Activated T-helper 17 cell treated with anti-CD3 and anti-CD28 coated beads, Interleukin-2, amount 50 U/mL, for 72 hours (primary cell): ENCODE measurements around the gene LRP1. TPM values are rescaled to one million over a fixed set of nuclear protein-coding genes. Genes with fewer than 3 reads are reported as not detected.
A peak's percentile ranks its signal among the peaks of the same experiment; 100 is the strongest.

Experiments used
- ATAC-seq: fragments of 150-1000 bp; cut with Tn5 transposase; replicated peaks from 2 replicates; pipeline ENCODE4 v1.10.0; 2021; ENCODE audit warnings: mild to moderate bottlenecking, moderate library complexity
- H3K27ac Mint-ChIP-seq: one replicate; pipeline ENCODE4 v1.8.0; 2022; ENCODE audit warnings: mixed read lengths
- H3K27me3 Mint-ChIP-seq: one replicate; pipeline ENCODE4 v1.8.0; 2022; ENCODE audit warnings: mixed read lengths
- H3K36me3 Mint-ChIP-seq: one replicate; pipeline ENCODE4 v1.8.0; 2022; ENCODE audit warnings: low read depth, mild to moderate bottlenecking, mixed read lengths
- H3K4me1 Mint-ChIP-seq: one replicate; pipeline ENCODE4 v1.8.0; 2022; ENCODE audit warnings: mixed read lengths
- H3K4me3 Mint-ChIP-seq: one replicate; pipeline ENCODE4 v1.8.0; 2022; ENCODE audit warnings: mild to moderate bottlenecking, mixed read lengths
- H3K9me3 Mint-ChIP-seq: one replicate; pipeline ENCODE4 v1.8.0; 2022; ENCODE audit warnings: mixed read lengths
- total RNA-seq, 2 donors: library from RNA; stranded (reverse); gene quantifications; one replicate each; pipeline ENCODE4 v1.2.3, GENCODE V29; 2022

The LRP1 gene
- 10 to 100 TPM in 1 of 2 donors, 1 to 10 TPM in 1; 2.4 to 20.2 TPM for total RNA-seq

DNA sequence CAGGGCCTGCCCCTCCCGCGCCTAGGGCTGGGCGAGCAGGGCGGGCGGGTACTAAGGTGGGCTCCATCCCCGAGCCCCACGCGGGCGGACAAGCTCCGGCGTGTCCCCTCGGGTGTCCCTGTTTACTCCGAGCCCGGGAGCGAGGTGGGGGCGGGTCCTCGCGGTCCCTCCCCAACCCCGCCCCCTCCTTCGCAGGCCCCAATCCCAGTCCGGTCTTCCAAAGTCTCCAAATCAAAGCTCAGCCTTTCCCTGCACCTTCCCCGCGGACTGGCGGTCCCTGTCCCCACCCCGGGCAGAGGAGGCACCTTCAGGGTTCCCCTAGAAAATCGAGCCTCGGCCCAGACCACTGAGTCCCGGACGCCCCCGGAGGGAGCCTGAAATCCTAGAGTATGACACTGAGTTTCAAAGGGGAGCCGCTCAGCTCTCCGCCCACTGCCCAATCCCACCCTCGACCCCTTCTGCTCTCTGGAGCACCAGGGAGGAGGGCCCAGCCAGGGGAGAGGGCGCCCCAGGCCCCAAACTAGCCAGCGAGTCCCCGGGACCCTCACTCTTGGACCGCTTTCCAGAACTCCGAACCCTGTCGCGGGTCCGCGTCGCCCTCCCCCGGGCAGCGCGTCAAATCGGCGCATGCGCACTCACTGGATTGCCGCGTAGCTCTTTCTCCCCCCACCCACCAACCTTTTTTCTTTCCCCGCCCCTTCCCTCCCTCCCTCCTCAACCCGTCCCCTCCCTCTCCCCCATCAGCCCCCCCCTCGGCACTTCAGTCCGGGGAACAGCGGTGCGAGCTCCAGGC, at the start of gene LRP1:
Gene LRP1 (plus strand): TSS at position 758 of the 793 bp plus-strand sequence. CDS start 482 bp downstream, outside the sequence.
- no peaks in the 10 kb centered on the region for H3K27me3 Mint-ChIP-seq
- ATAC-seq, result peak; percentile 82

DNA sequence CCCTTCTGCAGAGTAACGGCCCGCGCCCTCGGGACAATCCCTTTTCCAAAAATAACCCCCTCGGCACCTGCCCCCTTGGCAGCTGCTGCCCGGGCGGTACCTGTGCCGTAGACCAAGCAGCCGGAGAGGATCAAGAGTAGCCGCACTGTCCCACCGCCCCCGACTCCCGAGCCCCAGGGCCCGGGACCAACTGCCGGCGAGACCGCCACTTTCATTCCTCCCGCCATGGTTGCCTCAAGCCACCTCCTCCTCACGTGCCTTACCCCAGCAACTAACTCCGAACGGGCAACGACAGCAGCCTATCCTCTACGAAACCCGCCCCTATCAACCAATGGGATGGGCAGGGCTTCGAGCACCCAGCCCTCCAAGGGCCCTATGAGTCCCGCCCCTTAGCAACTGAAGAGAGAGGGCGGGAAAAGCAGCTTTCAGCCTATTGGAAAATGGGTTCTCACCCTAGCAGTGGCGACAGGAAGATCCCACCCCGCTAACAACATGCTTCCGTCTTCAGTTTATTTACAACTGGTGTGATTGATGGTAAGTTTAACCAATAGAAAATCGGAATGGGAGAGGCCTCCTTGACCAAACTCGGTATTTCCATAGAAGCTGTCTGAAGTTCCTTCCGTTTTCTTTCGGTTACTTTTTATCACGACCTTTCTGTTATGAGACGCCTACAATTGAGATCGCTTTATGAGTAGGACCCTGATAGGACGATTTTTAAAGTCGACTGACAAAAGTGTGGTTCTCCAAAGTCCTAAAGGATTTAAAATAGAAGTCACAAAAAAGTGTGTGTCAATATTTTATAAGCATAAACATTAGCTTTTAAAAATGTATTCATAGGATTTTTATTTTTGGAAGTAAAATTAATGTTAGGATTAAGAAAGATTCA, 49.5 kb upstream of the LRP1 start, which contains the start of gene NEMP1:
Gene NEMP1 (minus strand): TSS at position 273 of the 886 bp plus-strand sequence. CDS start 46 bp downstream, at position 227.
- Mint-ChIP-seq H3K9me3 (no peaks in the 10 kb centered on the region), H3K4me3 (peak within 1 kb of the TSS; percentile 99), H3K4me1 (no peaks in the 10 kb centered on the region), H3K27me3 (no peaks in the 10 kb centered on the region), H3K36me3 (peaks cover 47% of the 10 kb centered on the region), H3K27ac (peak within 1 kb of the TSS; percentile 93)
- ATAC-seq, result peak; percentile 98

More for the DNA sequence above, at the start of gene LRP1:
- H3K36me3 Mint-ChIP-seq, result no peaks in the 10 kb centered on the region
- peak within 1 kb of the TSS; percentile 74 for H3K27ac Mint-ChIP-seq
- peak within 1 kb of the TSS; percentile 81 for H3K4me3 Mint-ChIP-seq
- peaks cover 8% of the 10 kb centered on the region for H3K9me3 Mint-ChIP-seq
- peaks cover 6% of the 10 kb centered on the region for H3K4me1 Mint-ChIP-seq

DNA sequence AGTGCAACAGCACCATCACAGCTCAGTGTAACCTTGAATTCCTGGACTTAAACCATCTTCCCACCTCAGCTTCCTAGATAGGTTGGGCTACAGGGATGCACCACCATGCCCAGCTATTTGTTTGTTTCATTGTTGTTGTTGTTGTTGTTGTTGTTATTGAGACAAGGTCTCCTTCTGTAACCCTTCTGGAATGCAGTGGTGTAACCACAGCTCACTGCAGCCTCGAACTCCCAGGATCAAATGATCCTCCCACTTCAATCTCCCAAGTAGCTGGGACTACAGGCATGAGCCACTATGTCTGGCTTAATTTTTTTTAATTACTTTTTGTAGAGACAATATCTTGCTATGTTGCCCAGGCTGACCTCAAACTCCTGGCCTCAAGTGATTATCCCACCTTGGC, 48.5 kb upstream of the LRP1 start:
- Mint-ChIP-seq H3K4me3 (peak overlapping the region; percentile 99), H3K9me3 (no peaks in the 10 kb centered on the region), H3K36me3 (peaks cover 37% of the 10 kb centered on the region), H3K4me1 (no peaks in the 10 kb centered on the region), H3K27me3 (no peaks in the 10 kb centered on the region), H3K27ac (peak overlapping the region; percentile 93)
- no peak for ATAC-seq

DNA sequence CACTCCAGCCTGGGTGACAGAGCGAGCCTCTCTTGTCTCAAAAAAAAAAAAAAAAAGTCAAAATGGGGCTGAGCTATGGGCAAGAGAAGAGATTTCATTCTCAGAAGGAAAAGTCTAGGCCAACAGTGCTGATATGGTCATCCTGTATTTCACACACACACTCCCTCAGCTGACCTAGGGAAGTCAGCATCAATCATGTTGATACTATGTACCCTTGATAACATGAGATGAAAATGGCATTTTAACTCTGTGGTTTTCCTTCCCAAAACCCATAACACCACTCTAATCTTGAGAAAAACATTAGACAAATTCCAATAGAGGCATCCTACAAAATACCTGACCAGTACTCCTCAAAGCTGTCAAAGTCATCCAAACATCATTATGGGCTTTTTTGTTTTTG, 47.4 kb upstream of the LRP1 start:
- Mint-ChIP-seq H3K4me1 (peaks cover 6% of the 10 kb centered on the region), H3K27me3 (no peaks in the 10 kb centered on the region), H3K27ac (no peak overlapping the region), H3K9me3 (no peaks in the 10 kb centered on the region), H3K4me3 (no peak overlapping the region), H3K36me3 (peaks cover 31% of the 10 kb centered on the region)
- no peak for ATAC-seq

DNA sequence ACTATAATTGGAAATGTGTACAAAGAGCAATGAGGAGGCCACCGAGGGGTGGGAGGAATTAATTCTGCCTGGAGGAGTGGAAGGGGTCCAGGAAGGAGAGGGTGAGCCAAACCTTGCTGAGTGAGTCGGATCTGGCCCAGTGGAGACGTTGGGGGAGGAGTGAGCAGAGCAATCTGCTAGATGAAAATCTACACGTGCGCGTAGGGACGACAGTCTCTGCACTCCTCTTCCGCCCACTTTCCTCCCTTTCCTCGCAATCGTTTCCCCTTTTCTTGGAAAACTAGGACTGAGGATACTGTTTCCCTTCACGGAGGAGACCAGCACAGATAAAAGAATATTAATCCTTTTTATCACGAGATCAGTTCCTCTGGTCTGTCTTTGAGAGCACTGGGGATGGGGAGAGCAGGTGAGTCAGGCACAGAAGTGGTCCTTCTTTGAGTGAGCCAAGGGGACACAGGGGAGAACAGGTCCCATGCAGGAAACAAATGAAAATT, 42.2 kb upstream of the LRP1 start:
- Mint-ChIP-seq H3K4me1 (peaks cover 13% of the 10 kb centered on the region), H3K27ac (peak overlapping the region; percentile 87), H3K4me3 (peak overlapping the region; percentile 97), H3K27me3 (no peaks in the 10 kb centered on the region), H3K36me3 (peaks cover 41% of the 10 kb centered on the region), H3K9me3 (no peaks in the 10 kb centered on the region)
- no peak for ATAC-seq

DNA sequence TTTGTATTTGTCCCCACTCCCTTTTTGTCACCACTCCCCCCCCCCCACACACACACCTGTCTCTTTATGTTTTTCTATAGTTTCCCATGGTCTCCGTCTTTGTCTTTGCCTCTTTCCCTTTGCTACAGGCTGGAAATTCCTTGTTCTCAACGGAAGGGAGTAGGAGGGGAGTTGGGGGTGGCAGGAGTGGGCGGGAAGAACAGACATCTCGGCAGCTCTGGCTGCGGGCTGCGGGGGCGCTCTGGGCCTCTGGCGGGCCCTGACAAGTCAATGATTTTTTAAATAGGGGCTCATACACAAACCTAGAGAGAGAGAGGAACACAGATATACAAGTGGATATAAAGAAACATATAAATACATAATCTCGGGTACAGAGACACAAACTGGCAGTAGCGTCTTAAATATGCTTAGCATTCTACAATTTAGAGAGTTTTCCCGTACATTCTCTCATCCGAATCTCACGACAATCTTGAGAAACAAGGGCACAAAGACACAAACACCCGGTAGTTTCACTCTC, 41.7 kb upstream of the LRP1 start:
- Mint-ChIP-seq H3K27me3 (no peaks in the 10 kb centered on the region), H3K27ac (peak overlapping the region; percentile 87), H3K36me3 (peaks cover 46% of the 10 kb centered on the region), H3K4me3 (peak overlapping the region; percentile 97), H3K9me3 (no peaks in the 10 kb centered on the region), H3K4me1 (peaks cover 16% of the 10 kb centered on the region)
- ATAC-seq, result no peak

DNA sequence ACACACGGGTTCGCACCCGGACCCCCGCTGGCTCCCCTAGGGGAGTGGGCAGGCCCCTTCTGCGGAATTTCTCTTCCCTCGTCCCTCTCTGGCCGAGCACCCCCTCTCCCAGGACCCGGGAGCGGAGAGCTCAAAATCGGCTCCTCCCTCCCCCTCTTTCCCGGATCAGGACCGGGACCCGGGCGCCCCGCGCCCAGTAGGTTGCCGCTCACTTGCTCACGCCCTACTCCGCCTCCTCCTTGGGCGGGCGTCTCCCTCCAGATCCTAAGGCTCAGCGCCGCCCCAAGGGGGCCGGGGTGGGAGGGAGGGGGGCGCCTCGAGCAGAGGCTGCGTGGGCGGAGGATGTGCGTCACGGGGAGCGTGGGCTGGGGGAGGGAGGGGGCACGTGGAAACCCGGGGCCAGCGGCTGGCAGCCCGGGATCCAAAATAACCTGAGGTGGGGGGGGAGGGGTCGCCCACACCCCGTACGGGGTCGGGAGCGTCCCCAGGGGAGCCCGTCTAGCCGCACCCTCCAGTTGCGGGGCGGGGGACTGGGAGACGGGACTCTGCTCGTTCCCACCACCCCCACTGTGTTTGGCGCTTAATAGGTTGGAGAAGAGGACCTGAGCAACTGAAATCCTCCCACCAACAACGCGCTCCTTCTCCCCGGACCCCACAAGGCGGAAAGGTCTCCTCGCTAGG, 41.1 kb upstream of the LRP1 start:
- H3K27me3 Mint-ChIP-seq, result no peaks in the 10 kb centered on the region
- H3K9me3 Mint-ChIP-seq, result no peaks in the 10 kb centered on the region
- peak overlapping the region; percentile 87 for H3K27ac Mint-ChIP-seq
- peaks cover 52% of the 10 kb centered on the region for H3K36me3 Mint-ChIP-seq
- peaks cover 16% of the 10 kb centered on the region for H3K4me1 Mint-ChIP-seq
- peak; percentile 51 for ATAC-seq
- peak overlapping the region; percentile 97 for H3K4me3 Mint-ChIP-seq

DNA sequence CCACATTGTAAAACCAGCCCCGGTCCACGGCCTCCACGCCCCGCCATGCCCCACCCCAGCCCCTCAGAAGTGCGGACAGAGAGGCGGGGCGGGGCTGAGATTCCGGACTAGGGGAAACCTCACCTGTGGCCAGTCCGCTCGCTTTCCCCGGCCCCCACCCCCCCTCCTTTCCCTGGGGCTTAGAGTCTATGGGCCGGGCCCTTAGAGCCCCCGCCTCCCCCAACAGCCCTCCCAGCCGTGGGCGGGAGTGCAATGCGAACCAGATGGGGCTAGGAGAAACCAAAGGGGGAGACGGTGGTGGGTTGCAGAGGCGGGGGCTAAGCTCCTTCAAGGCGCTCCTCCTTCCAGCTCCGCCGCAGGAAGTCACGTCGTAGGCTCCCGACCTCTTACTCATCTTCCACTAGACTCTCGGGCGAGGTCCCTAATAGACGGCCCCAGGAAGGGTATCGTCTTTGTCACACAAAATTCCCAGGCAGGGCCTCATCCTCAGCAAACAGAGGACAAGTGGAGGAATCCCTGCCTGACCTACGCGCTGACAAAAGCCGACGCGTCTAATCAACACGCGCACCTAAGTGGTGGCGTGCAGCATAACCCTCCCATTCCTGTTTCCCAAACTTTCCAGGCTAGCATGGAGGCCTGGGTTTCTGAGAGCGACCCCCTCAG, 40.5 kb upstream of the LRP1 start:
- H3K4me3 Mint-ChIP-seq, result peak overlapping the region; percentile 97

DNA sequence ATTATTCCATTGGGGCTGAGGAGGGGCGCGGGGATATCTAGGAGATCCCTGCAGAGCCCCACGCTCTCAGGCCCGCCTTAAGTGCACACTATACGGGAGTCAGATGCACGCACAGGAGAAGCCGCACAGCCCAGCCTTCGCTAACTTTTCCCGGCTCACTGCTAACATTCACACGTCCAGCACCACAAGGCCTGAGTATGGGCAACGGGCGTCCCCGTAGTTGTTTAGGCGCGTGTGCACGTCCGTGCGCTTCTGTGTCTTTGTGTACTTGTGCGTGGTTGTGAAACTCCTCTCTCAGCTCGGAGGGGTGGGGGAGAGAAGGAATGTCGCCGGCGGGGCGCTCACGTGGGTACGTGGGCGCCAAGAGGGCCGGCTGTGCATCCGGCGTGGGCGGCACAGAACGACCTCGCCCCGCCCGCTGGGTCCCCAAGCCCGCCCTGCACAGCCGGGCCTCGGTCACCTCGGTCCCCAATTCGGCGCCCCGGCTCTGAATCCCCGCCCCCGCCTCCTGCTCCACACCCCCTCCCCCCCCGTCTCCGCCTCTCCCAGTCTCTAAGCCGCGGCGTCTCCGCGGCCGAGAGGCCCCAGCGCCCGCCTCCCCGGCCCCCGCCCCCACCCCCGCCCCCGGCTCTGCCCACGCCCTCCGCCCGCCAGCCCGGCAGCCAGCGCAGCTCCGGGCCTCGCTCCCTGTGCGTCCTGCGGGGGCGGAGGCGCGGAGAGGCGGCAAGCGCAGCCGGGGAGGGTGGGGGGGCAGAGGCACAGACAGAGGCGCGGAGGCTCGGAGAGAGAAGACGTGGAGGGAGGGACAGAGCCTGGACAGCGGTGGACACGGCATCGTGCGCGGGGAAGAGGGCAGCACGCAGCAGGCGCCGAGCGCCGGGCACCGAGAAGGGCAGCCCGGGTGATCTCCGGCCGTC, 39.7 kb upstream of the LRP1 start, which contains the start of gene NAB2:
Gene NAB2 (plus strand): TSS at position 761 of the 917 bp plus-strand sequence. CDS start 158 bp downstream, outside the sequence.
- peaks cover 67% of the 10 kb centered on the region for H3K36me3 Mint-ChIP-seq
- peaks cover 28% of the 10 kb centered on the region for H3K4me1 Mint-ChIP-seq
- H3K27ac Mint-ChIP-seq, result peak within 1 kb of the TSS; percentile 88
- no peaks in the 10 kb centered on the region for H3K9me3 Mint-ChIP-seq
- peak; percentile 53 for ATAC-seq
- peak within 1 kb of the TSS; percentile 97 for H3K4me3 Mint-ChIP-seq
- H3K27me3 Mint-ChIP-seq, result no peaks in the 10 kb centered on the region

More for the DNA sequence above, 40.5 kb upstream of the LRP1 start:
- H3K9me3 Mint-ChIP-seq, result no peaks in the 10 kb centered on the region
- peak; percentile 58 for ATAC-seq
- no peaks in the 10 kb centered on the region for H3K27me3 Mint-ChIP-seq
- H3K36me3 Mint-ChIP-seq, result peaks cover 59% of the 10 kb centered on the region
- H3K27ac Mint-ChIP-seq, result peak overlapping the region; percentile 87
- H3K4me1 Mint-ChIP-seq, result peaks cover 23% of the 10 kb centered on the region

DNA sequence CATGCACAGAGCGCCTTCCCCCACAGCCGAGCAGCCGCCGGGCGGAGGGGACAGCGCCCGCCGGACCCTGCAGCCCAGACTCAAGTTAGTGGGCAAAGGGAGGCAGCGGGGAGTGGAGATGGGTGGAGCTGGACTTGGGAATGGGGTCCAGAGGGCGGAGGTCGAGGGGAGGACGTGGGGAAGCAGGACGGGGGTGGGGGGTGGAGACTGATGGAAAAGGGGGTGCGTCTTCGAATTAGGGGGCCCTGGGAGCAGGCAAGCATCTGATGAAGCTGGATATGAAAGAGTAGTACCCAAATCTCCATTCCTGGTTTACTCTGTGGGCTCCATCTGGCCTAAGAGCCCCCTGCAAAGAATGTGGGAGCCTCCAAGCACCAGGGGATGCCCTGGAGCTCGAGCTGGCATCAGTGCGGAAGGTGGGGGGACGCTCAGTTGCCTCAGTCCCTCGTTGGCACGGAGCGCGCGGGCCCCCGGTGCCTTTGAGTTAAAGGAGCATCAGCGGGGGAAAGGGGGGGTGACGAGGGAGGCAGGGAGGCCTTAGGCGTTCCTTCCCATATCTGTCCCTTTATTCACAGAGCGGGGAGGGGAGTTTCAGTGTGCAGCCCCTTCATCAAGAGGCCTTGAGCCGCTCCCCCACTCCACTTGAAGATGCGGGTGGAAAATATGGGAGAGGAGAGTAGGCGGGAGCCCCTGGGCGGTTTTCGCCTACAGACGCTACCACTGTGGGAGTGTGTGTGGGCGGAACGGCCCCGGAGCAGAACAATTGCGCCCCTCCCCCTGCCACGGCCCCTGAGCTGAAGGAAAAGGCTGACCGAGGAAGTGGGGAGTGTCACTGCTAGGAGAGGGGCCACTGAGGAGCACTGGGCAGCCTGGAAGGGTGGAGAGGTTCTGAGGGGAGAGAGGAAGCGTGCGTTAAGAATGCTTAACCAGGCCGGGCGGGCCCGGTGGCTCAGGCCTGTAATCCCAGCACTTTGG, 38.7 kb upstream of the LRP1 start:
- Mint-ChIP-seq H3K27me3 (no peaks in the 10 kb centered on the region), H3K4me1 (peaks cover 31% of the 10 kb centered on the region), H3K9me3 (no peaks in the 10 kb centered on the region), H3K36me3 (peaks cover 75% of the 10 kb centered on the region), H3K4me3 (peak overlapping the region; percentile 97), H3K27ac (peak overlapping the region; percentile 88)
- no peak for ATAC-seq

DNA sequence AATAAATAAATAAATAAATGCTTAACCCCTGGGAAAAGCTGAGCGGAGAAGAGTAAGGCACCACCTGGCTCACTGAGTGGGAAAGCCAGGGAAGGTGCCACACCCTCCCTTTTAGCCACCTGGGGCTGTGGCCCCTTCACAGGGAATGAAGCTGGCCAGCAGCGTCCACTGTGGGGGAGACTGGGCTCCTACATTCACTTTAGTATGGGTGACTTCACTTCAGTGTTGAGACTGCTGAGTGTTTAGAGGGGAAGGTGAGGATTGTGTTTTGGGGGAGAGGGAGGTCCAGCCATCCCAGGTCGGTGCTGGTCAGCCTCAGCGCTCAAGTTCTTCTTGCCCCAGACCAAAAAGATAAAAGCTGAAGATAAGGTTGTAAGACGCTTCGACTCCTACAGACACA, 37.8 kb upstream of the LRP1 start:
- Mint-ChIP-seq H3K36me3 (peaks cover 85% of the 10 kb centered on the region), H3K4me3 (peak overlapping the region; percentile 97), H3K27ac (peak overlapping the region; percentile 11), H3K27me3 (no peaks in the 10 kb centered on the region), H3K9me3 (no peaks in the 10 kb centered on the region), H3K4me1 (peaks cover 25% of the 10 kb centered on the region)
- no peak for ATAC-seq
